HG02759 (cell line): ENCODE data around the gene CHPF.

Source experiments
- ATAC-seq: cut with Tn5 transposase; IDR thresholded peaks from one replicate; pipeline ENCODE4 v1.9.1; 2021; ENCODE audit warnings: mild to moderate bottlenecking, moderate library complexity; ENCODE audit not compliant: unreplicated experiment

Gene CHPF

DNA sequence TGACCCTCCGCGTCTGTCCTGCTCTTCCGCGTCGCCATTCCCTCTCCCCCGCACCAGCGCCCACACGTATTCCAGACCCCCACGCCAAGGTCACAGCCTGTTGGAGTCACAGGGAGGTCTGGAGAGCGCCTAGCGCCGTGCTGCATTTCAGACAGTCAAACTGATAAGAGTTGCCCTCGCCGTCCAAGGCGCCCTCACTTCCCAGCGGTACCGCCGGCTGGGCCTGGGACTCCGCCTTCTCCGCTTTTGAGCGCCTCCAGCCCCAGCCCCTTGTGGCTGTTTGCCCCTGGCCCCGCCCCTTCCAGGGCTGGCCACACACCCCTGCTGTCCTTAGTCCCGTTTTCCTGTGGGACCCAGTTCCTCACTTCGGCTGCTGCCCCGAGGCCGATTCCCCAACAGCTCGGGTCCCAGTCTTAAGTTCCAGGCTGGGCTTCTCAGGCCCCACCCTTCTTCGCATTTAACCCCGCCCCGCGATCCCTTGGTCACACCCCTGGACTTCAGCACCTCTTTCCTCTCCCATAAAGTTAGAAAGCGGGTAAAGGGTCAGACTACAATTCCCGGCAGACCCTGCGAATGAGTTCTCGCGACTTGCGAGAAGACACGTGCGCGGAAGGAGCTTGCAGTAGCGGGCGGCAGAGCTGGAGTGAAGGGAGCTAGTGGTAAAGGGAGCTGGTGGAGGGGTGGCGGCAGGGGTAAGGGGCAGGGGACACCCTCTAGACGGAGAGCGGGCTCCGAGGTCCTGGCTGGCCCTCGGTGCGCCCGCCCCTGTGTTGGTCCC, 45.1 kb downstream of the CHPF start, which contains the start of gene GMPPA:
Gene GMPPA, plus strand, starts transcription at position 612 of the 778 bp plus-strand sequence. CDS start 1,085 bp downstream, outside the sequence.
- ATAC-seq, result peak; percentile 94

DNA sequence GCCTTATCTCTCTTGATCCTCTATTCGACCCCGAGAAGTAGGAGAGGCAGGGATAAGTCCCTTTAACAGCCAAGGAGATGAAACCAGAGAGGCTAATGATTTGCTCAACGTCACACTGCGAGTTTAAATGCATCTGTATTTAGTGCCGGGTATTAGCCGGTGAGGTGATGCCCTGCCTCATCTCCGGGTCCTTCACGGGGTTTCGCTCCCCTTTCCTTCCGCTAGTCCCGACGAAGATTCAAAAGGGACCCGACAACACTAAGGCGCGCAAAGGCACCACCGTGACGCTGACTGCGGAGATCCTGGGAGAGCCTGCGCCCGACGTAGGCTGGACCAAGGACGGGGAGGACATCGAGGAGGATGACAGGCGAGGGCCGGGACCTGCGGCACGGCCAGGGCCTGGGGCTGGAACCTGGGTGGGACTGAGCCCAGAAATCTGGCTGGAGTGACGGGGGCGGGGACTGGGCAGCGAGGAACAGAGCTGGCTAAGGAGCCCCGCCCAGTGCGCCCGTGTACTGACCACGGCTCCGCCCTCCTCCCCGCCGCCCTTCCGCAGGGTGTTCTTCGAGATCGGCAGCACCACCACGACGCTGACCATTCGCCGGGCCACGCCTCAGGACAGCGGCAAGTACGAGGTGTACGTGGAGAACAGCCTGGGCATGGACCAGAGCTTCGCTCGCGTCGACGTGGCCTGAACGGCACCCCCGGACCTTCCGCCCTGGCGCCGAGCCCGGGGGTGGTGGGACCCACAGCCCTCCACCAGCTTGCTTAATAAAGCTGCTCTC, 45.9 kb downstream of the CHPF start:
- peak; percentile 12 for ATAC-seq

DNA sequence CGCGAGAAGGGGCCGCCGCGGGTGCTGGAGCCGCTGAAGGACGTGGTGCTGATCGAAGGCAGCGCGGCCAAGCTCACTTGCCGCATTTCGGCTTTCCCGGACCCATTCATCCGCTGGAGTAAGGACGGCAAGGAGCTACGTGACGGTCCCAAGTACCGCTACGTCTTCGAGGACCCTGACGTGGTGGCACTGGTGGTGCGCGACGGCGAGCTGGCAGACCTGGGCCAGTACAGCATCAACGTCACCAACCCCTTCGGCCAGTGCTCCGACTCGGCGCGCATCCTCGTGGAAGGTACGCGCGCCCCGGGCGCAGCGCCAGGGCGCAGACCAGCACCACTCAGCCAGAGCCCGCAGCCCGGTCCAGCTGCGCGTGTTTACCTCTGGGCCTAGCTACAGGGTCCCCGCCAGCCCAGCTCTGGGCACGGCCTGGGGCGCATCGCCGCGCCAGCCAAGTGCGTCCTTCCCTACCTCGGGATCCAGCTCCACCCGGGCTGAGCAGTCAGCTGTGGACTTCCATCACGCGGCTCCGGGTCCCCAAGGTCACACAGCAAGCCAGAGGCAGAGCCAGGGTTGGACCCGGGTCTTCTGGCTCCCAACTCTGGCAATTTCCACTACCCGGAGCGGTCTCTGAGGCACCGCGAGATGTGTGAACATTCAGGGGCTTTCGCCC, 46.6 kb downstream of the CHPF start:
- no peak for ATAC-seq

- no peak for ATAC-seq
These were observed 47.3 kb downstream of the CHPF start for GRCh38 chr2:219496247-219496824.

GRCh38 chr2:219495531-219496122, 48.0 kb downstream of the CHPF start:
- no peak for ATAC-seq

GRCh38 chr2:219494952-219495530, 48.6 kb downstream of the CHPF start:
- no peak for ATAC-seq

DNA sequence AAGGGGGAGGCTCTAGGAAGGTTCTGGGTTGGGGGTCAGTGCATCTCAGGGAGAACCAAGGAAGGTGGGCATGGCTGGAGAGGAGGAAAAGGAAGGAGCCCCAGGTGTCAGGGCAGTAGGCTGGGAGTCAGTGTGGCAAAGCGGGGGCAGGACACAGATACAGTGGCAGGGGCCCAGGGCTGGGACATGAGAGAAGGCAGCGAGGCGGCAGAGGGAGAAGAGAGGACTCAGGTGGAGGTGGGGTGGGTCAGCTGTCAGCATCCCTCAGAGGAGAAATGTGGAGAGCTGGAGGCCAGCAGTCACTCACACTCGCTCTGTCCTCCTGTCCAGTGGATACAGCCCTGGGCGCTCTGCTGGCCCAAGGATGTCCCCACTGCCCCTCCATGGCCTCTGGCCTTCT, 50.5 kb downstream of the CHPF start:
- no peak for ATAC-seq

DNA sequence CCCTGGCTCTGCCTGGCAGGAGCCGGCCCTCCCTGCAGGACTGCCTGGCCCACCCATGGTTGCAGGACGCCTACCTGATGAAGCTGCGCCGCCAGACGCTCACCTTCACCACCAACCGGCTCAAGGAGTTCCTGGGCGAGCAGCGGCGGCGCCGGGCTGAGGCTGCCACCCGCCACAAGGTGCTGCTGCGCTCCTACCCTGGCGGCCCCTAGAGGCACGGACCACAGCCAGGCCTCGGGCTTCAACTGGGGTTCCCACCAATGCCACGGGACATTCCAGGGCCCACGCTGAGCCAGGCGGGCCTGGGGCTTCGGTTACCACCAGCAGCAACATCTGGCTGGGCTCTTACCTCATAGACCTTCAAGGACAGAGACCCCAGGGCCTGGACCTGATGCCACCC, 51.0 kb downstream of the CHPF start:
- ATAC-seq, result no peak

DNA sequence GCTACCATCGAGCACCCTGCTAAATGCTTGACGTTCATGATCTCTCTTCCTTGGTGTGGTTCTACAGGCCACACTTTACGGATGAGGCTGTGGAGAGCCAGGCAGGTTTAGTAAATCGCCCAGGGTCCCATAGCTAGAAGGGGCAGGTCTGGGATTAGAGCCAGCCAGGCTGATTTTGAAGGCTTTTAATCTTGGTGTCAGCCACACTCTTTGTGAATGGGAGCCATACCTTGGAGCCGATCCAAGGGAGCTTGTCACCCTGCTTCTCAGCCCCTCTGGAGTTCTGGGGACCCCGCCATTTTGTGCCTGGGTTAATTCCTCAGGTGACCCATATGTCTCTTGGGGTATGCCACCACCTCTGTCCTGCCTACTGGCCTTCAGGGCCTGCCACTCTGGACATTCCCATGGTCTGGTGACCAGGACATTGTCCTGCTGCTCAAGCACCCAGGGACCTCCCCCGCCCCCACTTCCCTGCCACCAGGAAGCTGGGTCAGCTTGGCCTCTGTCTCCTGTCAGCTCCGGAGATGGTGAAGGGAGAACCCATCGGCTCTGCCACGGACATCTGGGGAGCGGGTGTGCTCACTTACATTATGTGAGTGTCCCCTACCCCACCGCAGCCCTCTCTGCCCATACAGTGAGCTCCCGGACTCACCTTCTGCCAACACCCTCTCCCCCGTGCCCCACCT, 52.2 kb downstream of the CHPF start:
- no peak for ATAC-seq

DNA sequence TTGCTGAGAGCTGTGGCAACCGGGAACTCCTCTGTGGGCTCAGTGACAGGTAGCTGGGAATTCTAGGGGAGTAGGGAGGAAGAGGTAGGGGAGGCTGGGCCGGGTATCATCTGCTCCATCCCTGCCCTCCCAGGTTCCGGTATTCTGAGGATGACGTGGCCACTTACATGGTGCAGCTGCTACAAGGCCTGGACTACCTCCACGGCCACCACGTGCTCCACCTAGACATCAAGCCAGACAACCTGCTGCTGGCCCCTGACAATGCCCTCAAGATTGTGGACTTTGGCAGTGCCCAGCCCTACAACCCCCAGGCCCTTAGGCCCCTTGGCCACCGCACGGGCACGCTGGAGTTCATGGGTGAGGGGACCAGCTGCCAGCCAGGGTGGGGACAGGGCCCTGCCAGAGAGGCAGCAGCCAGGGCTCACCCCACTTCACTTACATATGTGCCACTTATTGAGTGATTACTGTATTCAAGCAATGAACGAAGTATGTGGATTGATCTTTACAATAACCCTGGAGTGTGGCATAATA, 52.9 kb downstream of the CHPF start:
- no peak for ATAC-seq

GRCh38 chr2:219490186-219490585, 53.4 kb downstream of the CHPF start:
- no peak for ATAC-seq

DNA sequence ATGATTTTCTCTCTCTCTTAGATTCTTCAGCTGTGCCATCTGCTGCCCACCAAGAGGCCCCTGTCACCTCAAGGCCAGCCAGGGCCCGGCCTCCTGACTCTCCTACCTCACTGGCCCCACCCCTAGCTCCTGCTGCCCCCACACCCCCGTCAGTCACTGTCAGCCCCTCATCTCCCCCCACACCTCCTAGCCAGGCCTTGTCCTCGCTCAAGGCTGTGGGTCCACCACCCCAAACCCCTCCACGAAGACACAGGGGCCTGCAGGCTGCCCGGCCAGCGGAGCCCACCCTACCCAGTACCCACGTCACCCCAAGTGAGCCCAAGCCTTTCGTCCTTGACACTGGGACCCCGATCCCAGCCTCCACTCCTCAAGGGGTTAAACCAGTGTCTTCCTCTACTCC, 54.3 kb downstream of the CHPF start:
- ATAC-seq, result no peak
